HepG2 (cell line): ENCODE data around the gene ZPBP.

Source experiments
- BCL3 ChIP-seq: sonication (generic); formaldehyde crosslinking; IDR thresholded peaks from 2 replicates; pipeline ENCODE4 v1.5.1; 2020; ENCODE audit warnings: mild to moderate bottlenecking, missing genetic modification reagents, moderate library complexity
- FOXA3 ChIP-seq: IDR thresholded peaks from 2 replicates; pipeline ENCODE4 v1.6.1; 2016; ENCODE audit warnings: missing genetic modification reagents, missing compliant biosample characterization
- GATAD2A ChIP-seq: IDR thresholded peaks from 2 replicates; pipeline ENCODE4 v1.6.1; 2016
- NFE2L2 ChIP-seq: fragments of 150-350 bp; IDR thresholded peaks from 2 replicates; pipeline ENCODE4 v1.6.1; 2014; ENCODE audit warnings: low read length
- RFX5 ChIP-seq: IDR thresholded peaks from 2 replicates; pipeline ENCODE4 v1.6.1; 2011; ENCODE audit warnings: low read depth, low read length, improper control_type of control experiment
- SMARCC2 ChIP-seq: fragments of 450-650 bp; IDR thresholded peaks from 2 replicates; pipeline ENCODE4 v1.6.1; 2017; ENCODE audit warnings: antibody characterized with exemption, mild to moderate bottlenecking
- SP2 ChIP-seq: sonication (generic); formaldehyde crosslinking; IDR thresholded peaks from 2 replicates; pipeline ENCODE4 v1.5.1; 2020; ENCODE audit warnings: mild to moderate bottlenecking, missing genetic modification reagents
- ZBTB3 ChIP-seq: sonication (generic); formaldehyde crosslinking; IDR thresholded peaks from 2 replicates; pipeline ENCODE4 v1.4.0; 2020; ENCODE audit warnings: low read depth, mild to moderate bottlenecking, moderate library complexity, missing genetic modification reagents, borderline replicate concordance
- ZNF256 ChIP-seq: sonication (generic); formaldehyde crosslinking; conservative IDR thresholded peaks from 2 replicates; pipeline ENCODE4 v1.4.0; 2020; ENCODE audit warnings: missing genetic modification reagents

- TF ChIP-seq RFX5 = no peak
- no peak for TF ChIP-seq FOXA3 (CRISPR knock-in tag)
- TF ChIP-seq ZBTB3 (CRISPR knock-in tag) = no peak
- no peak for TF ChIP-seq SP2 (CRISPR knock-in tag)
- no peak for TF ChIP-seq SMARCC2
- no peak for TF ChIP-seq ZNF256 (CRISPR knock-in tag)
- TF ChIP-seq NFE2L2 = no peak
- no peak for TF ChIP-seq BCL3 (CRISPR knock-in tag)
- no peak for TF ChIP-seq GATAD2A (CRISPR knock-in tag)
Observed at GRCh38 chr7:50142425-50143017, 49.5 kb upstream of the ZPBP start.
